ENCODE data around the gene CDH5.

DNA sequence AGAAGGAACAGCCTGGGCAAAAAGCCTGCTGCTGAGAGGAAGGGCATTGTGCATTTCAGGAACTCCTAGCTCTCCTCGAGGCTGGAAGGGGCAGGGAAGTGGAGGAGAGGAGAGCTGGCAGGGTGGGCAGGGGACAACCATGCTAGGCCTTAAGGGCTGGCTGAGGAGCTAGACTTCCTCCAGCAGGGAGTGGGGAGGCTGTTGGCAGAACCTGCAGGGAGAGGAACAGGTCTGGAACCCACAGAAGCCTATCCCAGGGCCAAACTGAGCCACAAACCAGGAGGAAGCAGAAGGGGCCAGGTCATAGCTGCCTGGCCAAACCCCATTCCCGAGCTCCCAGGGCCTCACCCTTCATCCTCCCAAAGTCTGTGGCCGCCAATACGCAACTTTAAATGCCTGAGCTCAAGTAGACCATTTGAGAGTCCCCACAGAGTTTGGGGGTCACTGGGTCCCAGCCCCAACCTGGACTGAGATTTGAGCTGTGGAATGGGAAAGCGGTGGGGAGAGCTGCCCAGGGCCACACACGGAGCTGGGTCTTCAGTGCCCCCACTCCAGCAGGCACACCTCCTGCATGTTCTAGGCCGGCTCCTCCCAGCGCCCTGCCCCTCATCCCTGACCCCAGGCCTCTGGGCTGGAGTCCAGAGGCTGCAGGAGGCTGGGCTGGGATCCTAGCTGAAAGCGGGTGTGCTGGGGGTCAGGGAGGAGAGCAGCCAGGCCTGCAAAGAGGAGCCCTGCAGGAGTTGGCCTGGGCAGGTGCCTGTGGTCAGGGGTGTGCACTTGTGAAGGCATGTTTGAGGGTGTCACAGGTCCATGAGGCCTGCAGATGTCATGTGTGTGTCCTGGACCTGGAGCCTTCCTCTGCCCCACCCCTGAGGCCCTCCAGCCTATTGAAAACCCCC is 4.5 kb downstream of the CDH5 start:
- TF ChIP-seq, protein P1, sequence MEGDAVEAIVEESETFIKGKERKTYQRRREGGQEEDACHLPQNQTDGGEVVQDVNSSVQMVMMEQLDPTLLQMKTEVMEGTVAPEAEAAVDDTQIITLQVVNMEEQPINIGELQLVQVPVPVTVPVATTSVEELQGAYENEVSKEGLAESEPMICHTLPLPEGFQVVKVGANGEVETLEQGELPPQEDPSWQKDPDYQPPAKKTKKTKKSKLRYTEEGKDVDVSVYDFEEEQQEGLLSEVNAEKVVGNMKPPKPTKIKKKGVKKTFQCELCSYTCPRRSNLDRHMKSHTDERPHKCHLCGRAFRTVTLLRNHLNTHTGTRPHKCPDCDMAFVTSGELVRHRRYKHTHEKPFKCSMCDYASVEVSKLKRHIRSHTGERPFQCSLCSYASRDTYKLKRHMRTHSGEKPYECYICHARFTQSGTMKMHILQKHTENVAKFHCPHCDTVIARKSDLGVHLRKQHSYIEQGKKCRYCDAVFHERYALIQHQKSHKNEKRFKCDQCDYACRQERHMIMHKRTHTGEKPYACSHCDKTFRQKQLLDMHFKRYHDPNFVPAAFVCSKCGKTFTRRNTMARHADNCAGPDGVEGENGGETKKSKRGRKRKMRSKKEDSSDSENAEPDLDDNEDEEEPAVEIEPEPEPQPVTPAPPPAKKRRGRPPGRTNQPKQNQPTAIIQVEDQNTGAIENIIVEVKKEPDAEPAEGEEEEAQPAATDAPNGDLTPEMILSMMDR (IDR thresholded peaks at IDR 0.05) = no peak
- no peak for TF ChIP-seq POLR2A (IDR thresholded peaks at IDR 0.05)

All from body of pancreas (tissue), 4 donors.